ENCODE data around the gene CBX6. TPM values are rescaled to one million over a fixed set of nuclear protein-coding genes. Genes with fewer than 3 reads are reported as not detected.
A peak's percentile ranks its signal among the peaks of the same experiment; 100 is the strongest.

The CBX6 gene
- total RNA-seq, 1 experiment from 2014 or later: 136 TPM

DNA sequence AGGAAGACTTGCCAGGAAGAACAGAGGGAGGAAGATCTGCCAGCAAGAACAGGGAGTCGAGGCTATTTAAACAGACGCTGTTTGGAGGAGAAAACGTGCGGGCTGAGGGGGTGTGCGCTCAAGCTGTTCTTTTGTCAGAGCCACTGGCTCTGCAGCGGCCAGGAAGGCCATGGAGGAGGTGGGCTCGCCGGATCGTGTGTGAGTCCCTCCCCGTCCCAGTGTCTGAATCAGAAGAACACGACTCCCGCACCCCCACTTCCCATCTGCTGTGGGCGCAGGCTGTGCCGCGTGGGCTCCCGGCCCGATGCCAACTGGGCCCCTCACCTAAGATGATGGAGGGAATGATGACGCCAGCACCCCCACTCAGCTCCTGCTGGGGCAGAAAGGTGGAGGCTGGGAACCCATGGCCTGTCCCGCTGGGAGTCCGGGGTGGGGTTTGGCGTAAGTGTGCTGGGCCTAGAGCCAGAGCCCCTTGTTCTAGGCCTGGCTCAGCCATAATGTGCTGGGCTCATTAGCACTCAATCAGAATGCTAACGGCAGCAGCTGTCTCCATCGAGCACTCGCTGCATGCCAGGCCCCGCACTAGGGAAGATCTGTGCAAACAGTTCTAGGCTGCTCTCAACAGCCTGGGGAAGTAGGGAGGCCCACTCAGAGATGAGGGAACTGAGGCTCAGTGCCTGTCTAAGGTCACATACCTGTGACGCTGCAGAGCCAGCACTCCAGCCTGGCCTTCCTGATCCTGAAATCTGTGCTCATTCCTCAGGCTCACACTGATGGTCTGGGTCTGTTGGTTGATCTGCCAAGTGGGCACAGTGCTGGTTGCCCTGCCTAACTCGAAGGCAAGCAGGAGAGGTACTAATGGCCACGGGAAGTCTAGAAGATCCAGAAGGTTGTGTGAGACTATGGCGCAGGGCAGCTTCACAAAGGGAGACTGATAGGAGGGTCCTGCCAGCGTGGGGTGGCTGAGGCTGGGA, 39.7 kb downstream of the CBX6 start:
- no TSS peak for BruUV-seq (replicated peaks)
- Histone ChIP-seq H3K36me3 (ENCODE audit: low read depth) (no peaks in the 10 kb centered on the region), H3K27ac (no peak overlapping the region), H3K4me2 (no peak overlapping the region), H3K9me3 (ENCODE audit: insufficient read depth, low read depth) (no peaks in the 10 kb centered on the region), H3K4me1 (replicated peaks; ENCODE audit: insufficient read depth) (peaks cover 37% of the 10 kb centered on the region), H3K79me2 (ENCODE audit: low read depth) (no peaks in the 10 kb centered on the region), H3K27me3 (ENCODE audit: insufficient read depth, low read depth) (no peaks in the 10 kb centered on the region), H3F3A (ENCODE audit: insufficient read depth, low read depth) (peaks cover 10% of the 10 kb centered on the region; the same call in 1 of the 2 replicates), H2AFZ (no peak overlapping the region), H3K4me3 (no peak overlapping the region), H3K9me2 (ENCODE audit: insufficient read depth) (no peaks in the 10 kb centered on the region), H4K20me1 (ENCODE audit: insufficient read depth) (no peaks in the 10 kb centered on the region)
- CTCF ChIA-PET: no interaction called here
- intact Hi-C loops (cut with micrococcal nuclease; ENCODE audit: unreplicated experiment): no loop called here
- TF ChIP-seq, protein P1, sequence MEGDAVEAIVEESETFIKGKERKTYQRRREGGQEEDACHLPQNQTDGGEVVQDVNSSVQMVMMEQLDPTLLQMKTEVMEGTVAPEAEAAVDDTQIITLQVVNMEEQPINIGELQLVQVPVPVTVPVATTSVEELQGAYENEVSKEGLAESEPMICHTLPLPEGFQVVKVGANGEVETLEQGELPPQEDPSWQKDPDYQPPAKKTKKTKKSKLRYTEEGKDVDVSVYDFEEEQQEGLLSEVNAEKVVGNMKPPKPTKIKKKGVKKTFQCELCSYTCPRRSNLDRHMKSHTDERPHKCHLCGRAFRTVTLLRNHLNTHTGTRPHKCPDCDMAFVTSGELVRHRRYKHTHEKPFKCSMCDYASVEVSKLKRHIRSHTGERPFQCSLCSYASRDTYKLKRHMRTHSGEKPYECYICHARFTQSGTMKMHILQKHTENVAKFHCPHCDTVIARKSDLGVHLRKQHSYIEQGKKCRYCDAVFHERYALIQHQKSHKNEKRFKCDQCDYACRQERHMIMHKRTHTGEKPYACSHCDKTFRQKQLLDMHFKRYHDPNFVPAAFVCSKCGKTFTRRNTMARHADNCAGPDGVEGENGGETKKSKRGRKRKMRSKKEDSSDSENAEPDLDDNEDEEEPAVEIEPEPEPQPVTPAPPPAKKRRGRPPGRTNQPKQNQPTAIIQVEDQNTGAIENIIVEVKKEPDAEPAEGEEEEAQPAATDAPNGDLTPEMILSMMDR (conservative IDR thresholded peaks at IDR 0.05): no peak
- no peak for TF ChIP-seq EZH2 (IDR thresholded peaks at IDR 0.05; ENCODE audit: low read depth)
- POLR2A ChIA-PET (ENCODE audit: unreplicated experiment): no interaction called here
- no peak for DNase-seq

GRCh38 chr22:38831166-38831945, 40.7 kb downstream of the CBX6 start:
- Histone ChIP-seq H4K20me1 (ENCODE audit: insufficient read depth) (no peaks in the 10 kb centered on the region), H3K4me3 (no peak overlapping the region), H3K27ac (no peak overlapping the region), H3F3A (ENCODE audit: insufficient read depth, low read depth) (peaks cover 10% of the 10 kb centered on the region; the same call in 1 of the 2 replicates), H3K4me1 (replicated peaks; ENCODE audit: insufficient read depth) (peaks cover 37% of the 10 kb centered on the region), H3K9me2 (ENCODE audit: insufficient read depth) (no peaks in the 10 kb centered on the region), H3K27me3 (ENCODE audit: insufficient read depth, low read depth) (no peaks in the 10 kb centered on the region), H3K79me2 (ENCODE audit: low read depth) (no peaks in the 10 kb centered on the region), H3K36me3 (ENCODE audit: low read depth) (no peaks in the 10 kb centered on the region), H2AFZ (no peak overlapping the region), H3K4me2 (peak overlapping the region; percentile 20; the same call in 1 of the 2 replicates), H3K9me3 (ENCODE audit: insufficient read depth, low read depth) (no peaks in the 10 kb centered on the region)
- DNase-seq: peak; percentile 24 to 87
- intact Hi-C loops (cut with micrococcal nuclease; ENCODE audit: unreplicated experiment): no loop called here
- TF ChIP-seq, protein P1 (conservative IDR thresholded peaks at IDR 0.05): no peak
- TF ChIP-seq EZH2 (IDR thresholded peaks at IDR 0.05; ENCODE audit: low read depth): no peak
- CTCF ChIA-PET: interaction anchor here (0.6 kb wide), 1 partner anchor 30 kb away, joined by 3 read pairs; no protein-coding TSS in a partner anchor
- BruUV-seq (replicated peaks): no TSS peak
- POLR2A ChIA-PET (ENCODE audit: unreplicated experiment): no interaction called here

DNA sequence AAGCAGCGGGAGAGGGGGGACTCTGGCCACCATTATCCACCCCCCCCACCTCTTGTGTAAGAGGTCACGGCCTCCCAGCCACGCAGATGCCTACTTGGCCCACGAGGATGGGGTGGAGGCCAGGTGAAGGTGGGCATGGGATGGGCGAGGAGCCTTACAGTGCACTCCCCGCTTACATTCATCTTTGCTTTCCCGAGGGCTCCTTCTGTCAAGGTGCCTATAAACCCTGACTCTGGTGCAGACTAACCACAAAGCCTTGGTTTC, 41.2 kb downstream of the CBX6 start:
- no peaks in the 10 kb centered on the region for H3K79me2 ChIP-seq (ENCODE audit: low read depth)
- H3K27ac ChIP-seq: no peak overlapping the region
- peaks cover 10% of the 10 kb centered on the region; the same call in 1 of the 2 replicates for H3F3A ChIP-seq (ENCODE audit: insufficient read depth, low read depth)
- no peaks in the 10 kb centered on the region for H3K36me3 ChIP-seq (ENCODE audit: low read depth)
- H3K9me3 ChIP-seq (ENCODE audit: insufficient read depth, low read depth): no peaks in the 10 kb centered on the region
- H3K4me1 ChIP-seq (replicated peaks; ENCODE audit: insufficient read depth): peaks cover 34% of the 10 kb centered on the region
- no peak overlapping the region for H2AFZ ChIP-seq
- CTCF ChIA-PET: no interaction called here
- intact Hi-C loops (cut with micrococcal nuclease; ENCODE audit: unreplicated experiment): no loop called here
- BruUV-seq (replicated peaks): no TSS peak
- POLR2A ChIA-PET (ENCODE audit: unreplicated experiment): no interaction called here
- no peak overlapping the region for H3K4me3 ChIP-seq
- TF ChIP-seq, protein P1 (conservative IDR thresholded peaks at IDR 0.05): no peak
- TF ChIP-seq EZH2 (IDR thresholded peaks at IDR 0.05; ENCODE audit: low read depth): no peak
- DNase-seq: no peak
- no peaks in the 10 kb centered on the region for H3K27me3 ChIP-seq (ENCODE audit: insufficient read depth, low read depth)
- H3K9me2 ChIP-seq (ENCODE audit: insufficient read depth): no peaks in the 10 kb centered on the region
- no peaks in the 10 kb centered on the region for H4K20me1 ChIP-seq (ENCODE audit: insufficient read depth)
- peak overlapping the region; percentile 20; the same call in 1 of the 2 replicates for H3K4me2 ChIP-seq
